Measurements from ENCODE around the gene TM4SF1. TPM values are rescaled to one million over a fixed set of nuclear protein-coding genes. Genes with fewer than 3 reads are reported as not detected.
"Not testable (repeated sequence)": the region's sequence is repeated elsewhere in the genome, so short reads cannot be mapped to it uniquely, and the experiment has no call there.

TM4SF1 gene
- total and polyA plus RNA-seq, 10 donors, result 31.0 to 260 (median 123) TPM

- no peaks in the 10 kb centered on the region for H3K36me3 ChIP-seq
- peaks cover 0 to 18% (median 3%) of the 10 kb centered on the region in 6 donors for H3K4me1 ChIP-seq
- peaks cover 0 to 6% (median 0%) of the 10 kb centered on the region in 7 donors for H3K27me3 ChIP-seq (replicated peaks in 1 of 7)
- H3K9me3 ChIP-seq, result no peaks in the 10 kb centered on the region
- 8 to 16% (median 11%) methylated on average over 5 of the region's 5 CpGs for WGBS, 5 donors
- H3K27ac ChIP-seq, result peak overlapping the region; percentile 1 to 86 (median 79)
- no peak overlapping the region for H3K4me3 ChIP-seq
- intact Hi-C loops (cut with DNase I; ENCODE audit: low total_unique reads), result no loop called here
- TF ChIP-seq POLR2AphosphoS5 (IDR thresholded peaks at IDR 0.05) (peak in 2 of 3 donors; percentile 81 to 91), POLR2A (IDR thresholded peaks at IDR 0.05) (no peak)
- peak; percentile 83 for DNase-seq
Observed at GRCh38 chr3:149339931-149340309, 37.5 kb downstream of the TM4SF1 start.

DNA sequence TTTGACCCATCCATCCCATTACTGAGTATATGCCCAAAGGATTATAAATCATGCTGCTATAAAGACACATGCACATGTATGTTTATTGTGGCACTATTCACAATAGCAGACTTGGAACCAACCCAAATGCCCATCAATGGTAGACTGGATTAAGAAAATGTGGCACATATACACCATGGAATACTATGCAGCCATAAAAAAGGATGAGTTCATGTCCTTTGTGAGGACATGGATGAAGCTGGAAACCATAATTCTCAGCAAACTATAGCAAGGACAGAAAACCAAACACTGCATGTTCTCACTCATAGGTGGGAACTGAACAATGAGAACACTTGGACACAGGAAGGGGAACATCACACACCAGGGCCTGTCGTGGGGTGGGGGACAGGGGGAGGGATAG, 40.0 kb downstream of the TM4SF1 start:
- peaks cover 0 to 19% (median 4%) of the 10 kb centered on the region in 6 donors for H3K4me1 ChIP-seq
- H3K4me3 ChIP-seq; intact Hi-C loops (cut with DNase I; ENCODE audit: low total_unique reads); H3K36me3 ChIP-seq; H3K27me3 ChIP-seq (replicated peaks in 1 of 7); DNase-seq; H3K9me3 ChIP-seq: not testable (repeated sequence)
- peak overlapping the region in 6 of 8 donors; percentile 21 to 65 (median 42) for H3K27ac ChIP-seq
- 60 to 73% (median 69%) methylated on average over 1 of the region's 1 CpG for WGBS, 5 donors

GRCh38 chr3:149336925-149337324, 40.5 kb downstream of the TM4SF1 start:
- H3K36me3 ChIP-seq, result no peaks in the 10 kb centered on the region
- no peak for DNase-seq
- H3K9me3 ChIP-seq, result no peaks in the 10 kb centered on the region
- TF ChIP-seq POLR2A (IDR thresholded peaks at IDR 0.05), result no peak
- TF ChIP-seq, protein P1, sequence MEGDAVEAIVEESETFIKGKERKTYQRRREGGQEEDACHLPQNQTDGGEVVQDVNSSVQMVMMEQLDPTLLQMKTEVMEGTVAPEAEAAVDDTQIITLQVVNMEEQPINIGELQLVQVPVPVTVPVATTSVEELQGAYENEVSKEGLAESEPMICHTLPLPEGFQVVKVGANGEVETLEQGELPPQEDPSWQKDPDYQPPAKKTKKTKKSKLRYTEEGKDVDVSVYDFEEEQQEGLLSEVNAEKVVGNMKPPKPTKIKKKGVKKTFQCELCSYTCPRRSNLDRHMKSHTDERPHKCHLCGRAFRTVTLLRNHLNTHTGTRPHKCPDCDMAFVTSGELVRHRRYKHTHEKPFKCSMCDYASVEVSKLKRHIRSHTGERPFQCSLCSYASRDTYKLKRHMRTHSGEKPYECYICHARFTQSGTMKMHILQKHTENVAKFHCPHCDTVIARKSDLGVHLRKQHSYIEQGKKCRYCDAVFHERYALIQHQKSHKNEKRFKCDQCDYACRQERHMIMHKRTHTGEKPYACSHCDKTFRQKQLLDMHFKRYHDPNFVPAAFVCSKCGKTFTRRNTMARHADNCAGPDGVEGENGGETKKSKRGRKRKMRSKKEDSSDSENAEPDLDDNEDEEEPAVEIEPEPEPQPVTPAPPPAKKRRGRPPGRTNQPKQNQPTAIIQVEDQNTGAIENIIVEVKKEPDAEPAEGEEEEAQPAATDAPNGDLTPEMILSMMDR (IDR thresholded peaks at IDR 0.05 in 8 of 11, conservative IDR thresholded peaks at IDR 0.05 in 3 of 11), result no peak
- no peak for TF ChIP-seq POLR2AphosphoS5 (IDR thresholded peaks at IDR 0.05)
- H3K4me3 ChIP-seq, result no peak overlapping the region
- peaks cover 0 to 18% (median 4%) of the 10 kb centered on the region in 6 donors for H3K4me1 ChIP-seq
- intact Hi-C loops (cut with DNase I; ENCODE audit: low total_unique reads), result no loop called here
- peak overlapping the region in 7 of 8 donors; percentile 21 to 65 (median 37) for H3K27ac ChIP-seq
- peaks cover 0 to 6% (median 0%) of the 10 kb centered on the region in 7 donors for H3K27me3 ChIP-seq (replicated peaks in 1 of 7)

DNA sequence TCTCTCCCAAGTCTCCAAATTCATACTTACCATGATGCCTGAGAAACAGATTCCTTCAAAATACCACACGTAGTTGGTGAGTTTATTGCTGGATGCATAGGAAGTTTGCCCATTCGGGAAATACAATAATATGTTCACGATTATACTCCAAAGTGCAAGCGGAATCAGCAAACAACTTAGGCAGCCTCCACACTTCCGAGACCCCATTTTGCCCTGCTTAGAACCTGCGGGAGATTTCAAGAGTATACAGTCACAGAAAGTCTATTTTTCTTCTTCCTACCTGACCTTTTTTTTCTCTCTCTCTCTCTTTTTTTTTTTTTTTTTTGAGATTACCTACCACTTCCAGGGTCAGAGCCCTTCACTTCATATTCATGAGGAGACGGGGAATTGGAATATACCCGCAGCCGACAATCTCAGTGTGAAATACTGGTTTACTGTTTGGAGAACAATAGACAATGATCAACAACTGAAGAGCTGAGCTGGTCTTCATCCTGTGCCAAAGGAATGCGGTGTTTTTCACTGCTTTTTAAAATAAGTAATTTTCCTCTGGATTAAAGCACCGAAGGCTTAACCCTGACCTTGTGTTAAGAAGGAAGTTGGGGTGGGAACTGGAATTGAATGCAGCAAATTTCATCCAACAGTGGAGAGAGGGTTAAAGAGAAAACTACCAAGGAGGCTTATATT, 44.1 kb downstream of the TM4SF1 start, which contains the start of gene TM4SF18:
TSS of gene TM4SF18 (minus strand) at position 461 of the 684 bp plus-strand sequence. CDS start at position 207, 254 bp downstream.
- Histone ChIP-seq H3K27me3 (replicated peaks in 1 of 7) (no peaks in the 10 kb centered on the region), H3K36me3 (no peaks in the 10 kb centered on the region), H3K9me3 (no peaks in the 10 kb centered on the region), H3K4me3 (peak within 1 kb of the TSS; percentile 5 to 63 (median 30)), H3K27ac (peak within 1 kb of the TSS; percentile 39 to 86 (median 66)), H3K4me1 (peaks cover 0 to 27% (median 0%) of the 10 kb centered on the region in 6 donors)
- intact Hi-C loops (cut with DNase I; ENCODE audit: low total_unique reads), result no loop called here
- WGBS, 5 donors, result 63 to 83% (median 75%) methylated on average over 11 of the region's 11 CpGs
- TF ChIP-seq, protein P1 (IDR thresholded peaks at IDR 0.05 in 8 of 11, conservative IDR thresholded peaks at IDR 0.05 in 3 of 11), result no peak
- TF ChIP-seq POLR2A (IDR thresholded peaks at IDR 0.05), result peak in 1 of 3 donors; percentile 43
- no peak for DNase-seq

DNA sequence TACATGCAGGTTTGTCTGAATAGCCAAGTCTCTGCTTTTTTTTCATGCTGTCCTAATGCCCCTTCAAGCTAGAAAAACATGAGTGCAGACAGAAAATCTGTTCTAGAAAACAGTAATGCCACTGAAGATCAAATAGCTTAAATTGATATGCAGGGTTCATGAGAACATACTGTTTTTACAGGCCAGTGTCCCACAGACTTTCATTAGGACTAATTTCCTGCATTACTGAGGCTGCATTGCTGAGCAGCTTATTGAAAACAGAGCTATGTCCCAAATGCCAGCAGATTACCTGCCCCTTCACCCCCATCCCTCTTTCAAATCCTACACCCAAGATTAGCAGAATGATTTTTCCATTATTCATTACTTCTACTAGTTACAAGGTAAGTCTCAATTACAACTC, 44.7 kb downstream of the TM4SF1 start:
- no peaks in the 10 kb centered on the region for H3K27me3 ChIP-seq (replicated peaks in 1 of 7)
- H3K36me3 ChIP-seq, result no peaks in the 10 kb centered on the region
- DNase-seq, result no peak
- peak overlapping the region; percentile 5 to 63 (median 30) for H3K4me3 ChIP-seq
- intact Hi-C loops (cut with DNase I; ENCODE audit: low total_unique reads), result no loop called here
- H3K27ac ChIP-seq, result peak overlapping the region; percentile 39 to 86 (median 66)
- TF ChIP-seq POLR2AphosphoS5 (IDR thresholded peaks at IDR 0.05) (no peak), POLR2A (IDR thresholded peaks at IDR 0.05) (no peak)
- TF ChIP-seq, protein P1 (IDR thresholded peaks at IDR 0.05 in 8 of 11, conservative IDR thresholded peaks at IDR 0.05 in 3 of 11), result no peak
- peaks cover 0 to 27% (median 0%) of the 10 kb centered on the region in 6 donors for H3K4me1 ChIP-seq
- H3K9me3 ChIP-seq, result no peaks in the 10 kb centered on the region

Data from spleen (tissue), 11 donors.